HG03045 (cell line): Measurements from ENCODE around the gene B3GALT4.
"Not testable (repeated sequence)": the region's sequence is repeated elsewhere in the genome, so short reads cannot be mapped to it uniquely, and the experiment has no call there.

Experiments
- ATAC-seq: cut with Tn5 transposase; IDR thresholded peaks from one replicate; pipeline ENCODE4 v1.9.1; 2021; ENCODE audit warnings: mild to moderate bottlenecking, moderate library complexity; ENCODE audit not compliant: unreplicated experiment

The B3GALT4 gene

DNA sequence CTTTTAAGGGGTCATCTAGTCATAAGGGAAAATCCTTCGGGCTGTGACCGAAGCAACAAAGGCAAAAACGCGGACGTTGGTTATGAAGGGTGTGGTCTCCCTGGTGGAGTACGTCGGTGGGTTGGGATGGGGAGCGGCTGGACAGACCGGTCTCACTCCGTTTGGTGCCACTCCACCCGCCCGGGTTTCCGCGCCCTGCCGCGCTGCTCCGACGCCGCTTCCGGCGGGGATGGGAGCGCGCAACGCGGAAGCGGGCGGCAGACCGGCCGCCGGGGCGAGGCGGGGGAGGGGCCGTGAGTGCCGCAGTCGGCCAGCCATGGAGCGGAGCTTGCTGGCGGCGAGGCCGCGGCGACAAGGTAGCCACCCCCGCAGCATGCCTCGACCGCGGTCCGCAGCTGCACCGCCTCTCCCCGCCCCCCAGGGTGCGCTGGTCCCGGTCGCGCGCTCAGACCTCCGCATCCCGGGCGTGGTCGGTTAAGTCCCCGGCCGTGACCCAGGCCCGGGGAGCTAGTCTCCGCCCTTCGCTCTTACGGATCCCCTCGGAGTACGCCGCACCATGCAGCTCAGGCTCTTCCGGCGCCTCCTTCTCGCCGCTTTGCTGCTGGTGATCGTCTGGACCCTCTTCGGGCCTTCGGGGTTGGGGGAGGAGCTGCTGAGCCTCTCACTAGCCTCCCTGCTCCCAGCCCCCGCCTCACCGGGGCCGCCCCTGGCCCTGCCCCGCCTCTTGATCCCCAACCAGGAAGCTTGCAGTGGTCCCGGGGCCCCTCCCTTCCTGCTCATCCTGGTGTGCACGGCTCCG, at the start of gene B3GALT4:
Gene B3GALT4 (plus strand): TSS at position 260 of the 799 bp plus-strand sequence. CDS start 297 bp downstream, at position 557.
- ATAC-seq, result peak; percentile 57

DNA sequence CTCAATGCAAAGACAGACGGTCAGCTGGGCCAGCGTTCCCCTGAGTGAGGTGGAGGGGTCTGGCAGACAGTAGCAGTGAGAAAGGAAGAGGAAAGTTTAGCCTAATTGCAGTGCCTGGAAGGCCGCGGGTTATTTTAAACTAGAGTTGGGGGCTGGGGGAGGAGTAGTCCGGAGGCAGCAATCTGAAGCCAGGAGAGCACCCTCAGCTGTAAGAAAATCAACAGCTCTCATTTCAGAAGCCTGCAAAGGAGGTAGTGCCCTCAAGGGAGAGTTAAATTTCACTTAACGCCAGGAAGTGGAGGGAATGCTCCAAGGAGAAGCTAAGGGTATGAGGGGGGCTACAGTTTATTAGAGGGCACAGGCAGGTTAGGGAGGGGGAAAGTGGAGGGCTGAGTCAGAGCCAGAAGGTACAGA, 41.7 kb upstream of the B3GALT4 start:
- no peak for ATAC-seq

- ATAC-seq, result no peak
Measured at GRCh38 chr6:33236328-33236727, 40.6 kb upstream of the B3GALT4 start.

- ATAC-seq, result no peak
Measured at GRCh38 chr6:33236852-33237251, 40.1 kb upstream of the B3GALT4 start.

DNA sequence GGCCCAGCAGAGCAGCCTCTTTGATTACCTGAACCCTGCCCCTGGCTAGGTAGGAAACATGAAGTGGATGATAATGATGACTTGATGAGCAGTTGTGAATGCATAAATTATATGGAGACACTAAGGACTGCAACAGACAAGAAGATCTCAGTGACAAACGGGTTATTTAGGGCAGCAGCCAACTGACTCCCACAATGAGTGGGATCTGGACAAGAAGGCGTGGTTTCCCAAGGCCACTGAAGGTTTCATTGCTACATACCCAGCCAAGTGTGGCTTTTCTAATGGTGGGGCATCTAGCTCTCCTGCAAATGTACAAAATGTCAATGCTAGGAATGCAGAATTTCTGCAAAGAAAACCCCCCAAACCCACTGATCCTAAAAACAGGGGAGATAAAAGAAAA, 39.2 kb upstream of the B3GALT4 start:
- no peak for ATAC-seq

- no peak for ATAC-seq
Measured at GRCh38 chr6:33241968-33242367, 35.0 kb upstream of the B3GALT4 start.

GRCh38 chr6:33243476-33243875, 33.4 kb upstream of the B3GALT4 start:
- ATAC-seq, result no peak

- ATAC-seq, result peak; percentile 39
Measured at GRCh38 chr6:33247977-33248642, 28.8 kb upstream of the B3GALT4 start.

DNA sequence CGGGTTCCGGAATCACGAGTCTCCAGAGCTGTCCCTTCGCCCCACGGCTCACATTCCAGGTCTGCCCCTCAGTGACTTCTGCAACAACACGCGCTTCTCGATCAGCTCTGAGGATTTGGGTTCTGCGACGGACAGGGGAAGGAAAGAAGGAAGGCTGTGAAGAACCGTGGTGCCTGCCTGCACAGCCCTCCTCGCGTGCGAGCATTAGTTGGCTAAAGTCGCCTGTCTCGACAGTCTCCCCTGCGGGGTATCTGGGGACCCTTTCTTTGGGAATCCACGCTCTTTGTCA, 28.3 kb upstream of the B3GALT4 start:
- peak; percentile 14 for ATAC-seq

DNA sequence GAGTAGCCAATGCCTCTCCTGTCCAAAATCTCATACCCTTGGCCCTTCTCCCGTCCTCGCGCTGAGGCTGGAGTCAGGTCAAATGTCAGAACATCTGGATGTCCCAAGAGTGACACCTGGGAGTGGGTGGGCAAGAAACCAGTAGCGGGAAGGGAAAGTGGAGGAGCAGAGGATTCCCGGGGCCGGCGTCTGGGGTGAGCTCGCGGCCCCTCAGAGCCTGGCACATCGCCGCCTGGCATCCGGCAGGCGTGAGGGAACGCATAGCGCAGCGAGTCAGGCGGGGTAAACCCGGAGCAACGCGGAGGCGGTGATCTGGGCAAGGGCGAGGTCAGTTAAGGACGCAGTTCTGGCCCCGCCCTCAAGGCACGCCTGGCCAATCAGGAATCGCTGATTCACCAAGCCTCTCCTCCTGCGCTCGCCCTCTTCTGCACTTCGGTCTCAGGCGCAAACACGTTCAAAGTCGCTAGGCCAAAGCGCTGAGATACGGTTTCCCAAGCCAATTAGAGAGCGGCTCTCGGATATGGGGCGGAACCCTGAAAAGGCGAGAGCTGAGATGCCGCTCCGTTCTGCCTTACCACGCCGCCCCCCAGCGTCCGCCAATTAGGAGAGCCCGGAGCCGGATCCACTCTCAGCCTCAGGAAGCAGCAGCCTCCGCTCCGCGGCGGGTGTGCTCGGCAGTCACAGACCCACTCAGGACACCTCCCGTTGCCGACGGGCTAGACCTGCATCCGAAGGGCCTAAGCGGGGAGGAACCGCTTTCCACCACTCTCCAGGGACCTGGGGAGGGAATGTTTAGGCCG, 27.8 kb upstream of the B3GALT4 start:
- ATAC-seq, result peak; percentile 90

DNA sequence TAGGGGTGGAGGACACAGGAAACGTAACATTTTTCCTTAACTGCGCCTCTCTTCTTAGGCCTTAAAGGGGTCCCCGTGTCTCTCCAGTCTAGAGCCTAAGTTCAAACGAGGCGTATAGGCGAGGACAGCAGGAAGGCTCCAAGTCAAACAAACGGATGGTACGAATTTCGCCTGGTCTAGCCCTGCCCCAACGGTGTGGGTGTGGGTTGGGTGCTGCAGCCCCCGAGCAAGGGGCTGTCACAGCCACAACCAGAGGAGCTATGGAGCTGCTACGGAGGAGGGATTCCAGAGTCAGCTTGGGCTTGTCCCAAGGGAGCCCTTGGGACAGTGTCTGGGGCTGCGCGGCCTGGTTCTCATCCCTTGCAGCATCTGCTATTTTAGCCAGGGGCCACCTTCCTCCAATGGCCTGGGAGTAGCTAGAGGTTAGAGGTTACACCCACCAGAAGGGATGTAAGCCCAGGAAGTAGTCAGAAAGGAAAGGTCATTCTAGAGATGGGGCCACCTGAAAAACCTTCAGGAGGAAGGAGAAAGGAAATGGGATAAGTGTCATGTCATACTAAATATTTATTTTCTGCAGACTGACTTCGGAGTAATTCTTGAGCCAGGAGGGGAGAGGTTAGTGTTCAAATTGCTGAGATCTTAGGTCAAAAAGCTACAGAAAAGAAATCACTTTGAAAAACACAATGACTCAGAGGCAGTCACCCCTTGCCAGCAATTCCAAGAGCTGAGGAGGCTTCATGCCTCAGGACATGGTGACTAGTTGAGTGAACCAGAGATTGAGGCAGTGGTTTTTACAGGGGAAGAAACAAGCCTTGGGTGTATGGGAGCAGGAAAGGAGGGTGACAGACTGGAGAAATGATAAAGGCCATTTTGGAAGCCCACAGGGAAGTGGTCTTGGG, 26.9 kb upstream of the B3GALT4 start:
- no peak for ATAC-seq

- no peak for ATAC-seq
Measured at GRCh38 chr6:33250731-33251130, 26.2 kb upstream of the B3GALT4 start.

DNA sequence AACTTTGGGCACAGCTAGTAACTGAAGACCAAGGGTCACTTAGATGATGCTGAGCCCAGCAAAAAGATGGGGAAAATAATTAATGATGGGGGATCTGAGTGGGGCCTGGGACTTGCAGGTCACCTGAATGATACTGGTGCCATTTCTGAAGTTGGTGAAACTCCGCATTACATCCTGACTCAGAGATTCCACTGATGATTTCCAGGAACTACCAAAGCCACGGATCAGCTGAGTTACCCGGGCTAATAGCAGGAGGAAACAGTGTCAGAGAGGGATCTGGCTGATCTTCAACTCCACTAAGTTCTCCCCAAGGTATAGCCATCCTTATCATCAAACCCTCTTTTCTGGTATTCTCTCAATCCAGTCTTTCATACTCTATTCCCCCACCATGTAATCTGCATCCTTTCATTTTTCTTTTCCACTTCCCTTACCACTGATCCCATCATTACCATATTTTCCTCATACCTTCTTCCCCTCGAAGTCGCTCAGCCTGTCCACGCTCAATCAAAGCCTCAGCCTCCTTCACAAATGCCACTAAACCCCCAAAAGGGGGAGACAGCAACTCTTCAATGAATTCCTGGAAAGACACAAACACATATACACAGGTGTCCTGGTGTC, 25.4 kb upstream of the B3GALT4 start:
- no peak for ATAC-seq

GRCh38 chr6:33252759-33253158, 24.2 kb upstream of the B3GALT4 start:
- ATAC-seq, result no peak

DNA sequence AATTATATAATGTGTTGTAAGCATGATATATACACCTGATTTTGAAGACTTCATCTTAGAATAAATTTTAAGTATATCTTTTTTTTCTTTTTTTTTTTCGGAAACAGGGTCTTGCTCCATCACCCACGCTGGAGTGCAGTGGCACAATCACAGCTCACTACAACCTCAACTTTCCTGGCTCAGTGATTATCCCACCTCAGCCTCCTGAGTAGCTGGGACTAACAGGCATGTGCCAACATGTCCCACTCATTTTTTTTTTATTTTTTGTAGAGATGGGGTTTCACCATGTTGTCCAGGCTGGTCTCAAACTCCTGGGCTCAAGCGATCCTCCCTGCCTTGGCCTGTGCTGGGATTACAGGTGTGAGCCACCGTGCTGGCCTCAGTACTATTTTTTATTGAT, 22.3 kb upstream of the B3GALT4 start:
- no peak for ATAC-seq

DNA sequence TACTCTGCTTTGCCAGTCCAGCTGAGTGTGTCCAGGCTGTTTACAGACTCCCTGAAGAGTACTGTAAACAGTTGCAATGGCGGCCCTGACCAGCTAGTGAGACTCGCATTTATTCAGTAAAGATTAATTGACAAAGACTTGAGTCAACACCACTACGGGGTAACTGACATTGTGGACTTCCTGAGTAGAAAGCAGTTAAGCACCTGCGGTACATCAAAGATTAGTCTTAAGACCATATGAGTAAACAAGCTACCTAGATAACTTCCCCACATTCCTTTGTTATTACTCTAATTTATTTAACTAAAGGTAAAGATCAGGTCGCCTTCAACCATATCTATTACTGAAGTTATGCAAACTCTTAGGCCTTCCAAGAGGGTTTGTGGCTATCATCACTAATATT, 17.9 kb upstream of the B3GALT4 start:
- no peak for ATAC-seq

DNA sequence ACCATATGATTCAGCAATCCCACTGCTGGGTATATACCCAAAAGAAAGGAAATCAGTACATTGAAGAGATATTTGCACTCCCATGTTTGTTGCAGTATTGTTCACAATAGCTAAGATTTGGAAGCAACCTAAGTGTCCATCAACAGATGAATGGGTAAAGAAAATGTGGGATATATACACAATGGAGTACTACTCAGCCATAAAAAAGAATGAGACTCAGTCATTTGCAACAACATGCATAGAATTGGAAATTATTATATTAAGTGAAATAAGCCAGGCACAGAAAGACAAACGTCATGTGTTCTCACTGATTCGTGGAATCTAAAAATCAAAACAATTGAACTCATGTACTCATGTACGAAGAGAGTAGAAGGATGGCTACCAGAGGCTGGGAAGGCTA, 14.4 kb upstream of the B3GALT4 start:
- ATAC-seq, result not testable (repeated sequence)

DNA sequence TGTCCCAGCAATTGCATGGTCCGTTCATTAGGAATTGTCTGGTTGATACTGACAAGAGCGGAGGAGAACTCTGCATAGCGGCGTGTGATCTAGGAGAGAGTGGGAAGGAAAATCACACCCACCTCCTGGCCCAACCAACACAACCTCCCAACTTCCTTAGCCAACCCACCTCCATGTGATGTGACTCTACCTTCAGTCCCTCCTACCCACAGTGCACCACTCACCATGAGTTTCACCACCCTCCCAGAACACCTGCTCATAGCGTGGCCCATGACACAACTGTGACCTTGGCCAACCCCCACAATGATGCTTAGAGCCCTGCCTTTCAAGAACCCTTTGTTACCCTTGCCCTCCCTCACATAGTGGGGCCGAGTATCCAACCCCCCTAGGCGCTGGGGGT, 12.9 kb upstream of the B3GALT4 start:
- no peak for ATAC-seq

DNA sequence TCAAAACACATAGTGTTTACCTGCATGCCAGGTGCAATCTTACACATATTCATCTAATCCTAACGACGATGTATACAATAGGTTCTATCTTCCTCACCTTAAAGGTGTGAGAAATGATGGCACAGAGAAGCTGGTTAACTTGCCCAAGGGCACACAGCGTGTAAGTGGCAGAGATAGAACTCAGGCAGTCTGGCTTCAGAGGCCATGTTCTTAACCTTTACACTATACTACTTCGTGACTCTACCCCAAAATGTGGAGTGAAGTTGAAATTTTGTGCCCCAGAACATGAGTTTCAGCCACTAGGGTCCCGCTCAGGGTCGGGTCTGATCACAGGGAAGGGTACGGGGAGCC, 5.8 kb upstream of the B3GALT4 start:
- peak; percentile 1 for ATAC-seq

GRCh38 chr6:33271468-33272274, 5.3 kb upstream of the B3GALT4 start, which contains the start of the genes RPS18 and VPS52:
Gene RPS18, plus strand, starts transcription at chr6:33272075. Its CDS starts 45 bp downstream, at chr6:33272120.
Gene VPS52, minus strand, starts transcription at chr6:33271876. Its CDS starts 201 bp downstream, at chr6:33271675.
- peak; percentile 80 for ATAC-seq
